Stimulated activated CD4-positive, alpha-beta T cell treated with anti-CD3 and anti-CD28 coated beads, Interleukin-4, amount 100 ng/mL, for 48 hours (primary cell): Measurements from ENCODE around the gene FBLN1.
"Not testable (repeated sequence)": the region's sequence is repeated elsewhere in the genome, so short reads cannot be mapped to it uniquely, and the experiment has no call there.

Experiments used
- DNase-seq, 2 donors: peaks; one replicate each; pipeline ENCODE4 v3.0.0-alpha.2; 2020; ENCODE audit warnings: low read depth in 2 of 2

The FBLN1 gene

GRCh38 chr22:45528046-45528445, 25.4 kb downstream of the FBLN1 start:
- no peak for DNase-seq

GRCh38 chr22:45529105-45529504, 26.4 kb downstream of the FBLN1 start:
- no peak for DNase-seq

GRCh38 chr22:45529971-45530575, 27.4 kb downstream of the FBLN1 start:
- no peak for DNase-seq

- no peak for DNase-seq
Measured at GRCh38 chr22:45531441-45532234, 29.0 kb downstream of the FBLN1 start.

DNA sequence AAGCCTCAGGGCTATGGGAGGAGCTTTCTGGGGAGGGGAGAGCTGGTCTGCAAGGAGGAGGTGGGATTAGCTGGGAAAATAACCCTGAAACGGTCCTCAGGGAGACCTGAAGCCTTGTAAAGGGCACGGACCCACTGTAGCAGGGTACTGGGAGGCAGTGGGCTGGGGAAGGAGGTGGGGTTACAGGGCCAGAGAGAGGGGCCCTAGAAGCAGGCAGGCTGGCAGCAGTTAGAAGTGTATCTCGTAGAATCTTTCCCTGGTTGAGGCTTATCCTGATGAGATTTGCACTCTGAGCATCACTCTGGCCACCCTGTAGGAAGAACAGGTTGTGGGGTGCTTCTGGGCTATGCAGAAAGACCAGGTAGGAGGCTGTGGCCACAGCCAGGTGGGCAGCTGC, 29.6 kb downstream of the FBLN1 start:
- no peak for DNase-seq

GRCh38 chr22:45533703-45534102, 31.0 kb downstream of the FBLN1 start:
- DNase-seq: no peak

- no peak for DNase-seq
Measured at GRCh38 chr22:45534339-45535192, 31.9 kb downstream of the FBLN1 start.

- DNase-seq: no peak
Measured at GRCh38 chr22:45535290-45535689, 32.6 kb downstream of the FBLN1 start.

DNA sequence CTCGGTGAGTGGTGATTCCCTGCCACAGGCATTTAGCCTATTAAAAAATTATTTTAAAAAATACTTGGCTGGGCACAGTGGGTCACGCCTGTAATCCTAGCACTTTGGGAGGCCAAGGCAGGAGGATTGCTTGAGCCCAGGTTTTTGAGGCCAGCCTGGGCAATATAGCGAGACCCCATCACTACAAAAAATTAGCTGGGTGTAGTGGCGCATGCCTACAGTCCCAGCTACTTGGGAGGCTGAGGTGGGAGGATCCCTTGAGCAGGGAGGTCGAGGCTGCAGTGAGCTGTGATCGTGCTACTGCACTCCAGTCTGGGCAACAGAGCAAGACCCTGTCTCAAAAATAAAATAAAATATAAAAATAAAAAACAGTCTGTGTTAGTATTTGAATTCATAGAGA, 33.2 kb downstream of the FBLN1 start:
- DNase-seq: not testable (repeated sequence)

DNA sequence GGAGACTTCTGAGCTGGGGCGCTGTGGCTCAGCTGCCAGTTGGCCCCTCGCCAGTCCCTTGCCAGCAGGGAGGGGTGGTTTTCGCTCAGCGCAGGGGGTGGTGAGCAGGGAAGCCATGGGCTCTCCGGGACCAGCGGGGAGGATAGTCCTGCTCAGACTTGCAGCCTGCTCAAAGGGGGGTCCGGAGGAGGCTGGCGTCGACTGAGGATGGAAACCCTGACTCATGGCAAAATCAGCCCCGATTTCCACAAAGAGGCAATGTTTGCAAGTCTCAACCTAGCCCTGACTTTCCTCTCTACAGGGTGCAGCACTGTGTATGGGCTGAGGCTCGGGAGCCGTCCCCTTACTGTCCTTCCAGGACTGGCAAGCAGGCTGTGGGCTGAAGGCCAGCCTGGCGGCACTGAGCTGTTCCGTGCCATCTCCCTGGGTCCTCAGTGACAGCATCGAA, 35.1 kb downstream of the FBLN1 start:
- DNase-seq: no peak

DNA sequence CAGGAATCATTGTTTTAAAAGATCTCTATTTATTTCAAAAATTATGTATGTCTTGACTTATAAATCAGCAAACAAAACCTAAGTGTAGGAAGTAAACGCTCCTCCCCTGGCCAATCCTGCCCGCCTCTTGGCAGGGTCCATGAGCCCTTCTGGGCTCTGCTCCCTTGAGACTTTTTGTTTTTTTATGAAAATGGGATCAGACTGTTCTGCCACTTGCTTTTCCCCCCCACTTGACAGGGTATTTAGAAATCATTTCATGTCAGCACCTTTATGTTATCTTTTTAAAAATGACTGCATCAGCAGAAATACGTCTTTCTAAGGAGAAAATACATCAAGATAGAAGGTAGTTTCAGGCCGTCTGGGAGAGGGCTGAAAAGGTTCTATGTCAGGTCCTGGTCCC, 35.6 kb downstream of the FBLN1 start:
- DNase-seq: no peak

- no peak for DNase-seq
Measured at GRCh38 chr22:45540122-45540521, 37.4 kb downstream of the FBLN1 start.

DNA sequence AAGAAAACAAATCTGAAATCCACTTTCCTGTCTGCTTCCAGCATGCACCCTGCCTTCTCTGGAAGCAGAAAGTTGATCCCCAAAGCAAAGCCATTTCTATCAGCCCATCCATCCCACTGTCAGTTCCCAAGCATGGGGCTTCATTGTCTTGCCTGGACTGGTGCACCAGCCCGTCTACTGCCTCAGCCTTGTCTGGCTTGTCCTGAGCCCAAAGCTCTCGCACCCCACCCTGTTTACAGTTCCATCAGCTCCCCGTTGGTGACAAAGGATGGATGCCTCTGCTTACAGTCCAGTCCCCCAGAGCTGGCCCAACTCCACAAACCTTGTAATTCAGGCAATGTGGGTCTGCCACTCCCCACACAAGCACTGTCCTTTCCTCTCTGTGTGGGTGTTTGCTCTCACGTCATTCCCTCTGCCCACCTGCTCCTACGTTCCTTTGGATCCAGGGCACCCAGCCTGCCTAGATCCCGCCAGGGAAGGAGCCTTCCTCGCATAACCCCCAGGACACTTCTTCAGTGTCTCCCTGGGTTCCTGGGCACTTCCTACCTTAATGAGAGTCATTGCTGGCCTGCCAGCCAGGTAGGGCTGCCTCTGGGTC, 38.8 kb downstream of the FBLN1 start:
- DNase-seq: no peak

GRCh38 chr22:45542001-45542520, 39.4 kb downstream of the FBLN1 start:
- no peak for DNase-seq

DNA sequence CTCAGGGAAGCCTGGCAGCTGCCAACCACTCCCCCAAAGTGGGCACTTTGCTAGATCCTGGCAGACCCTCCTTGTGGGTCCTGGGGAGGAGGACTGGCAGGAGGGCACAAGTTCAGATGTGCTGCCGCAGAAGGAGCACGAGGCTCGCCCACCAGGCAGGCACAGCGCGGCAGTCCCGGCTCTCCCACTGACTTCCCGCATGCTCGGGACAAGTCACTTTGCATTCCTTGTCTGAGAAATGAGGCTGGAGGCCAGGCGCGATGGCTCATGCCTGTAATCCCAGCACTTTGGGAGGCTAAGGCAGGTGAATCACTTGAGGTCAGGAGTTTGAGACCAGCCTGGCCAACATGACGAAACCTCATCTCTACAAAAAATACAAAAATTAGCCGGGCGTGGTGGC, 40.1 kb downstream of the FBLN1 start:
- DNase-seq: not testable (repeated sequence)

GRCh38 chr22:45543243-45543642, 40.6 kb downstream of the FBLN1 start:
- DNase-seq: no peak

DNA sequence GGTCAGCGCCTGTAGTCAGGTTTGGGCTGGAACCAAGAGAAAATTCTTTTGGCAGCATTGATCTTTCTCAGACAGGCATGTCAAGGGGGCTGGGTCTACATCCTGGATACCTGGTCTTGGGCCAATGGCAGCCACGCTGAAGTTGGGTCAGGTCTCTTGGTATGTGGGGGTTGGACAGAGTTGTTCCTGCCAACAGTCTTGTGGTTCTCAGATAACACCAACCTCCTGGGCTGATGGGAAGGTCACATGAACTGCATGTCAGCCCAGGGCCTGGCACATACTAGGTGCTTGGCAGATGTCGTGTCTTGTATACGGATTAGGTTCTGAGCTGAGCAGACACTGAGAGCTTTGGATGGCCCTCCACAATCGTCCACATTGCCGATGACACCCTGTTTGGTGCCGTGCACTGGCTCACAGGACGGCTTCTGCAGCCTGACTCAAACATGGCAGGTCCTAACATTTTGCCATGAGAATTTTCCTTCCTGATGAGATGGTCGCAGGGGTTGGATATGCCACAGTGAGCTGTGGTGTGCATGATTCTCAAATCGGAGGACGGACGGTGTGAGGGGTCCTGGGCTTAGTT, 42.0 kb downstream of the FBLN1 start:
- DNase-seq: no peak

GRCh38 chr22:45546333-45547015, 43.8 kb downstream of the FBLN1 start:
- no peak for DNase-seq

- DNase-seq: no peak
Measured at GRCh38 chr22:45547016-45547345, 44.3 kb downstream of the FBLN1 start.

DNA sequence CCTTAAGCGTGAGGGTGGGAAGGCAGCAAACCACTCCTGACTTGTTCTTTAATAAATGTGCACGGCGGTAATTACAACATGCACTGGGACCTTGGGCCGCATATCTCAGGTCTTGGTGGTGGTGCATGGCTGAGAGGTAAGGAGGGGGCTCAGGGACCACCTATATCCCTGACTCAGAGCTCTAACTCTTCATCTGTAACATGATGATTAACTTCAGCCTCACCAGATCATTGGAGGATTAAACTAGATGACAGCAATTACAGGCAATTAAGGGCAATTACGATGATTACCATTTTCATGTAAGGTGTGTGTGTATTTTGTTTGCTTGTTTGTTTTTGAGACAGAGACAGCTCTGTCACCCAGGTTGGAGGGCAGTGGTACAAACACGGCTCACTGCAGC, 45.0 kb downstream of the FBLN1 start:
- no peak for DNase-seq

DNA sequence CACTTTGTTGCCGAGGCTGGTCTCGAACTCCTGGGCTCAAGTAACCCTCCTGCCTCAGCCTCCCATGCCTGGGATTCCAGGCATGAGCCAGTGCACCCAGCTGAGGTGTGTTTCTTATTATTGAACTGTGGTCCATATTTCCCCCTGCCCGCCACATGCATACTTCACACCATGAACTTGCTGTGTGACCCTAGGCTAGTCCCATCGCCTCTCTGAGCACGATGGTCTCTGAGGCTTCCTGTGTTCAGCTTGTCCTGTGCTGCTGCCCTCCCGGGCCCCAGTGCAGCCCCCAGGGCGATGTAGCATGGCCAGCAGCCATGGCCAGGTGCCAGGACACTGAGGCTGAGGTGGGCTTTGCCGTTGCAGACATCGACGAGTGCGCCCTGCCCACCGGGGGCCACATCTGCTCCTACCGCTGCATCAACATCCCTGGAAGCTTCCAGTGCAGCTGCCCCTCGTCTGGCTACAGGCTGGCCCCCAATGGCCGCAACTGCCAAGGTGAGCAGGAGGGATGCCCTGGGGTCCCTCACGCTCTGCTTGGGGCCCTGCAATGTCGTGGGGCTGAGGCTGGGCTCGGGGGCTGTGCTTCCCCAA, 45.7 kb downstream of the FBLN1 start:
- DNase-seq: no peak
